AG08395 (cell line): ENCODE results near the gene C4orf50.
"Not testable (repeated sequence)": the region's sequence is repeated elsewhere in the genome, so short reads cannot be mapped to it uniquely, and the experiment has no call there.

Experiments used
- DNase-seq: peaks from one replicate; pipeline ENCODE4 v3.0.0; 2012; ENCODE audit warnings: mixed read lengths, low spot score

Gene C4orf50

DNA sequence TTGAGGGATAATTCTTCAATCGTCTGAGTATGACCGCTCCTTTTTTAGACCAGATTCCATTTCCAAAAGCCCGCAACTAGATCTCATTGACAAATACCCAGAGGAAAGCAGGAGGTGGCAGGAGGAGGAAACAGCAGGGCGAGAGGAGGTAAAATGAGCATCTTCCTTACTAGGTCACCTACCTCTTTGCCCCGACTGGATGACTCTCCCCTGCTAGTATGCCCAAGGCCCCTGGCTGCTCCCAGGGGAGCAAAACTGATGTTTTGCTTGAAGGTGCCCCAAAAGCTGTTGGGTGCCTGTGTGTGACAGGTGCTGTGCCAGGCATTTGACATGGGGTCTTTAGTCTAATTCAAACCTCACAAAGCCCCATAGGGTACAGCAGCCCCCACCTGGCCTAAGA is 48.9 kb downstream of the C4orf50 start:
- DNase-seq, result no peak

DNA sequence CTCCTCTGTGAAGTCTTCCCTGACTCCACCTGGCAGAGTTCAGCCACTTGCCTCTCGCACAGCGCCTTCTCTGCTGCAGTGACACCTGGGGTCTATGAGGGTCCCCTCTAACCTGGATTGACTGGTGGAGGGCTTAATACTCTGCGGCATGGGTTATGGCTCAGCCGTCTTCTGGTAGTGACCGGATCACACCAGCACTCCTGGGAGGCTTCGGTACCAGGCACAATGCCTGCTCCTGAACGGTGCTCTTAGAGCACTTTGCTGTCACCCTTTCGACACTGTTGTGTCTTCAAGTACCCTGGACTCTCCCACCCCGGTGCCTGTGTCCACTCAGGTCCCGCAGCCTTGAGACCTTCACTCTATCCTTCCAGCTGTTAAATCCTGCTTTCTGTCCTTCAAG is 50.0 kb downstream of the C4orf50 start:
- DNase-seq, result no peak

- DNase-seq, result no peak
Measured at GRCh38 chr4:5967783-5968182, 50.4 kb downstream of the C4orf50 start.

DNA sequence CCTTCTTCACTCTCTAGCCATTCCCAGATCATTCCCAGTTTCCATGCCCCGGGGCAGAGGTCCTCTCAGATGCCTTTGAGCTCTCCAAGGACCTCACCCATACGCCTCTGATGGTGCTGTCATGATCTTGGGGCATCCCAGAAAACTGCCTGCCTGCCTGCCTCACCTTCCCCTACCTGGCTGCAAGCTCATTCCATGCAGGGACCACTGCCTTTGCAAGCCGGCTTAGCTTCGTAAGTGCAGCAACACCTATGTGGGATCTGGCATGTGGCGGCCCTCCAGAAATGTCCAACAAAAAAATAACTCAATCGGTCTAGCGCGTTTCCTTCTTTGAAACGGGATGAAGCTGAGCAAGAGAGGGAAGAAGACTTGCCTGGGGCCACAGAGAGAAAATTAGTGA is 53.0 kb downstream of the C4orf50 start:
- DNase-seq, result no peak

DNA sequence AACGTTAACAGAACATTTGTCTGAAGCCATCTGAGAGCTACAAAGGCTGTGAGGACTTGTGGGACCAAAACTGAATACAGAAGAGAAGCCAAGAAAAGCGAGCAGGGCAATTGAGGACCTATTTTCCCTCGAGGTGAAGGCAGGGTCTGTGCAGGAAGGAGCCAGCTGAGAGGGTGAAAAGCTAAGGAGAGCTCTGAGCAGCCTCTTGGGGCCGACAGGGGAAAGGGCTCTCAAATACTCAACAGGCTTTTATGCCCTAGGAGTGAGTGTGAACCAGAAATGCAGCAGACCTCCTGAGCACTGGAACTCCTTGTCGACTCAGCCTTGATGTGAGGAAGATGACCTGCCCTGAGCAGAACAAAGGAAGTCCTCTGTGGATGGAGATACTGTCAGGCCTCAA is 54.2 kb downstream of the C4orf50 start:
- DNase-seq, result no peak

- no peak for DNase-seq
Measured at GRCh38 chr4:5963611-5964010, 54.6 kb downstream of the C4orf50 start.

- DNase-seq, result no peak
Measured at GRCh38 chr4:5962416-5962815, 55.8 kb downstream of the C4orf50 start.

DNA sequence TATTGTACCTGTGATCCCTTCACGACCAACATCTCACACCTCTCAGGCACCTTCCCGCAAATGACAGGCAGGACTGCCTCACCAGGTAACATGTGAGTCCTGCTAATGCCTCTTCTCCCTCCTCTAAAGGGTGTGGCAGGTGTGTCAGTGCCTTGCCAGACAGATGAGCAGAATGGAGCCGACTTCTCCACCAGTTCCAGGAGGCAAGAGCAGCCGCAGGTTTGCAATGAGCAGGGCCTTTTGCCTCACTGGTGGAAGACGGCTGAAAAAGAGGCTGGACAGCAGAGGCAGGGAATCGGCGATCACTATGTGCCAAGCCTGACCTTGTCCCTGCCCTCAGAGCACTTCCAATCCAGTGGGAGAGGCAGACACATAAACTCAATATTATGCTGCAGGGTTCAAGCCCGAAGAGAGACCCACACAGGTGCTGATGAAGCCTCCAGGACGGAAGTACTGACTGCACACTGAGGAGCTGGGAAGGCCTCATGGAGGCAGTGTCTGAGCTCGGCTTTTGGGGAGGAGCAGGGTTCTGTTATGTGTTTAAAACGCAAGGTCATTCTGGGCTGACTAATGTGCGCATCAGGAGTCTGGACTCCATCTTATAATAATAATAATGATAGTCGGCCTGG is 57.9 kb downstream of the C4orf50 start:
- DNase-seq, result no peak

DNA sequence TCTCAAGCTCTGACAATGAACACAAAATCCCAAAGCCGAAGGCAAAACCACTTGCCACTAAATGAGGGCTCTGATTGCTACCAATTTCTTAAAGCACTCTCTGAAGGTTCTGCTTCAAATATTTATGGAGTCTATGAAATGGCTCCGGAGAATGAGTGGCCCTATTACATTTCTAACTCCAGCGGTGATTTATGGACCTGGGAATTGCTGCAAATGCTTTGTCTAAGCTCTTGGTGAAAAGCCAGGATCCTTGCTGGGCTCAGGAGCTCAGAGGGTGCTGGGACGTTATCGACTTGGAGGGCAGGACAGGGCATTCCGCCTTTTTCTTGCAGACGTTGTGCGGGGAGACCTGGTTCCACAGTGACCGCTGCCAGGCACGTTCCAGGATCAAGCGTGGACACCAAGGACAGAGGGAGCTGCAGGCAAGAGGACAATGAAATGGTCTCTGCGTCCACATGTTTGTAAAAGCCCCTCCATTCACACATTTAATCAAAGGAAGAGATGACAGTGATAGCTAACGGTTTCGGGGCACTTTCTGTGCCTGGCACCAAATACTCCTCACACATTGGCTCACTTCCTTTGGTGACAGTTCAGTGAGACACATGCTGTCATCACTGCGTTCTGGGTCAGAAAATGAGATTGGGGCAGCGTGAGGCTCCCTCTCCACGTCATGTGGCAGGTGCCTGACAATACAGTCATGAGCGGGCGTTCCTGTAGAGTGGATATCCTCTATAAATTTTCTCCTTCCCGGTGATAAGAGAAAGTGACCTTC is 58.8 kb downstream of the C4orf50 start:
- no peak for DNase-seq

- DNase-seq, result no peak
Measured at GRCh38 chr4:5958199-5958735, 60.0 kb downstream of the C4orf50 start.

DNA sequence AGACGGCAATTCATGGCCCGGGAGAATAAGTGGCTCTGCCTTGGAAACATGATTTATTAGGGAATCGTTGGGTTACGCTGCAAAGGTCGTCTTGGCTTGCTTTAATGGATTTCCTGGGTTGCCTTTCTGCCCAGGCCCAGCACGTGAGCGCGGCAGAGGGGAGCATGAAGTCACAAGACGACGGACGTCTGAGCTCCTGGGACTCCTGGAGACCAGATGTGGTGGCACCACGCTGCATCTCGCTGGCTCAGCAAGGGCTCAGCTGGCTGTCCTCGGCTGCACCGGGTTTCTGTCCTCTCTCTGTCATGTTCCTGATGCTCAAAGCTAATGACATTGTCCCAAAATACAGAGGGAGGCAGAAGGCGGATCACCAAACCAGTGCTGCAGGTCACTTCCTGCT is 61.2 kb downstream of the C4orf50 start:
- no peak for DNase-seq

- DNase-seq, result no peak
Measured at GRCh38 chr4:5956285-5957021, 61.8 kb downstream of the C4orf50 start.

GRCh38 chr4:5955856-5956255 is 62.4 kb downstream of the C4orf50 start:
- no peak for DNase-seq

GRCh38 chr4:5955201-5955821 is 62.9 kb downstream of the C4orf50 start:
- no peak for DNase-seq

- DNase-seq, result no peak
Measured at GRCh38 chr4:5954056-5954760, 64.0 kb downstream of the C4orf50 start.

DNA sequence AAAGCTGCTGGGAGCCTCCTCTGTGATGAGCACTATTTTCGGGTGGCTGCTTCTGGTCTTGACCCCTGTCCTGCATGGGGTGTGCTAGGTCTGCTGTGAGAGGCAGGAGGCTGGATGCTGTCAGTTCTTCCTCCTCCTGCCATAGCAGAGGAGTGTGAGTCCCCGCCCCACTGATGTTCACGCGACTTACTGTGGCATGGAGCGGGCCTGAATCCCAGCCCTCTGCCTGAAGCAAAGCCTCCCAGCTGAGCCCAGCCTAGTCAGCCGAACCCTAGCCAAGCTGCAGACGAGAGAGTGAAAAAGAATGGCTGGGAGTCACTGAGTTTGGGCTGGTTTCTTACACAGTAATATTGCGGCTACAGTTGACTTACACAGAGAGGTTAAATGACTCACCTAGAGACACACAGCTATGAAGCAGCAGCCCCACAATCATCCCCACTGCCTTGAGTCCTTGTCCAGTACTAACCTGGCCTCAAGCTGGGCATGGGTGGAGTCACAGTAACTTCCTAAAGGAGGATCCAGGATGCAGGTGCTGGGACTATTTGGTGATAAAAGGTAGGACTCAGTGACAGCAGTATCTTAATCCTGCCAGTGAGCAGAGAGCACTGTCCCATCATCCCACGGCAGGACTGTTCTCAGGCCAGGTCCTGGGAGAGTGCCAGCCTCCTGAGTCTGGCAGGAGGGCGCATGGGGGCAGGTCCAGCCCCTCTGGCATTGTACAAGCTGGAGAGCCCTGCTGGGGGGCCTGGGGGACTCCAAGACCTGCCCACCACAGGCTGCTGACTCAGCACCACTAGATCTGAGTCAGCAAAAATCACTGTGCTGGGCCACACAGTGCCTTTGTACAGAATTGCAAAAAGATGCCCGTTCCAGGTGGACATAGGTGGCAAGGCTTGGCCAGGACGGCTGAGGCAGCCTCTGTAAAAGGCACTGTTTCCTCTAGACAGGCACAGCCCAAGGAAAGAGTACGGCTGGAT is 65.0 kb downstream of the C4orf50 start:
- no peak for DNase-seq

- no peak for DNase-seq
Measured at GRCh38 chr4:5952286-5952974, 65.8 kb downstream of the C4orf50 start.

- not testable (repeated sequence) for DNase-seq
Measured at GRCh38 chr4:5946653-5947052, 71.6 kb downstream of the C4orf50 start.

DNA sequence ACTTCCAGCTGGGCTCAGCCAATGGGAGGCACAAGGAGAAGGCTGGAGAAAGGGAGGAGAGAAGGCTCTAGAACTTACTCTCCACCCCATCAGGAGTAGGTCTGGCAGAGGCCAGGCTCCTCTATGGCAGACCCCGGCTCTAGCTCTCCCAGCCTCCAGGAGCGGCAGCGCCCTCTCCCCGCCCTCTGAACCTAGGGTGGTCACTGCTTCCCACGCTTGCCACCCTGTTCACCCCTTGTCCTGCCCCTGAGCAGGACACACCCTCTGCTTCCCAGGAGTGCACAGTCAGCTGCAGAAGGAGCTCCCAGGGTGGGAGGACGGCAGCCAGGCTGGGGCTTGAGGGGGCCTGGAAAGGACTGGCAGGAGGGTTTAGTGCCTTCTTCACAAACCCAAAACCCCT is 72.3 kb downstream of the C4orf50 start:
- DNase-seq, result no peak

DNA sequence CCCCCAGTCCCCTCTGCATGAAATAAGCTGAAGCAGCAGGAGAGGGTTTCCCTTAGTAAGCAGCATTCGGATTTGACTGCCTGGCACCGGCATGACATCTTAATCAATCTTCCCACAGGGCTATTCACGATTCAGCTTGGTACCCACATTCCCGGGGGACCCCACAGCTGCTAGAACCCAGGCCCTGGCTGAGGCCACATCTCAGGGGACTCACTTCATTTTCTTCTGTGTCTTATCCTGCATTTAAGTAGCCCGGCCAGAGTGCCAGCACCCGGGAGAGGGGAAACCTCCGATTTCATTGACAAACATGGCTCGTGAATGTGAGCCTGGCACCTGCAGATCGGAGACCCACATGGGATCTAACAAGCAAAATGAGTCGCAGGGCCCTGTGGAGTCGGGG is 73.1 kb downstream of the C4orf50 start:
- no peak for DNase-seq
